ENCODE data around the gene OPCML.

Gene OPCML

GRCh38 chr11:132448334-132448995, 1083.8 kb downstream of the OPCML start:
- Histone ChIP-seq H3K27me3 (replicated peaks) (peaks cover 4% of the 10 kb centered on the region), H3K27ac (no peak overlapping the region), H3K36me3 (replicated peaks) (no peaks in the 10 kb centered on the region), H3K4me3 (ENCODE audit: low read depth, low read length) (no peak overlapping the region)
- in situ Hi-C loops (cut with HindIII; ENCODE audit: low pct_ligation_motif_present, low sequenced_read_pairs) = no loop called here
- DNase-seq = peak; percentile 42
- TF ChIP-seq CTCF (IDR thresholded peaks at IDR 0.05; ENCODE audit: low read depth, low read length, missing control alignments) = peak; percentile 55

GRCh38 chr11:132447761-132448160, 1084.5 kb downstream of the OPCML start:
- no peak for DNase-seq
- no peaks in the 10 kb centered on the region for H3K36me3 ChIP-seq (replicated peaks)
- H3K27ac ChIP-seq = no peak overlapping the region
- no peak for TF ChIP-seq CTCF (IDR thresholded peaks at IDR 0.05; ENCODE audit: low read depth, low read length, missing control alignments)
- in situ Hi-C loops (cut with HindIII; ENCODE audit: low pct_ligation_motif_present, low sequenced_read_pairs) = no loop called here
- H3K27me3 ChIP-seq (replicated peaks) = peaks cover 4% of the 10 kb centered on the region
- no peak overlapping the region for H3K4me3 ChIP-seq (ENCODE audit: low read depth, low read length)

- no peak overlapping the region for H3K4me3 ChIP-seq (ENCODE audit: low read depth, low read length)
- in situ Hi-C loops (cut with HindIII; ENCODE audit: low pct_ligation_motif_present, low sequenced_read_pairs) = no loop called here
- peaks cover 4% of the 10 kb centered on the region for H3K27me3 ChIP-seq (replicated peaks)
- TF ChIP-seq CTCF (IDR thresholded peaks at IDR 0.05; ENCODE audit: low read depth, low read length, missing control alignments) = no peak
- no peak for DNase-seq
- no peak overlapping the region for H3K27ac ChIP-seq
- no peaks in the 10 kb centered on the region for H3K36me3 ChIP-seq (replicated peaks)
Measured at GRCh38 chr11:132445859-132446291, 1086.4 kb downstream of the OPCML start.

- Histone ChIP-seq H3K36me3 (replicated peaks) (no peaks in the 10 kb centered on the region), H3K27ac (no peak overlapping the region), H3K4me3 (ENCODE audit: low read depth, low read length) (no peak overlapping the region), H3K27me3 (replicated peaks) (peaks cover 4% of the 10 kb centered on the region)
- DNase-seq = no peak
- in situ Hi-C loops (cut with HindIII; ENCODE audit: low pct_ligation_motif_present, low sequenced_read_pairs) = no loop called here
- no peak for TF ChIP-seq CTCF (IDR thresholded peaks at IDR 0.05; ENCODE audit: low read depth, low read length, missing control alignments)
Measured at GRCh38 chr11:132444911-132445310, 1087.4 kb downstream of the OPCML start.

- Histone ChIP-seq H3K36me3 (replicated peaks) (no peaks in the 10 kb centered on the region), H3K4me3 (ENCODE audit: low read depth, low read length) (no peak overlapping the region), H3K27ac (no peak overlapping the region), H3K27me3 (replicated peaks) (peaks cover 2% of the 10 kb centered on the region)
- TF ChIP-seq CTCF (IDR thresholded peaks at IDR 0.05; ENCODE audit: low read depth, low read length, missing control alignments) = no peak
- DNase-seq = no peak
- in situ Hi-C loops (cut with HindIII; ENCODE audit: low pct_ligation_motif_present, low sequenced_read_pairs) = no loop called here
Measured at GRCh38 chr11:132439711-132440255, 1092.5 kb downstream of the OPCML start.

GRCh38 chr11:132438418-132438817, 1093.9 kb downstream of the OPCML start:
- H3K27ac ChIP-seq = no peak overlapping the region
- H3K36me3 ChIP-seq (replicated peaks) = no peaks in the 10 kb centered on the region
- DNase-seq = no peak
- no peak overlapping the region for H3K4me3 ChIP-seq (ENCODE audit: low read depth, low read length)
- in situ Hi-C loops (cut with HindIII; ENCODE audit: low pct_ligation_motif_present, low sequenced_read_pairs) = no loop called here
- no peak for TF ChIP-seq CTCF (IDR thresholded peaks at IDR 0.05; ENCODE audit: low read depth, low read length, missing control alignments)
- no peaks in the 10 kb centered on the region for H3K27me3 ChIP-seq (replicated peaks)
